GM10266 (cell line): Measurements from ENCODE around the gene CRELD1.

Experiments used
- DNase-seq: peaks from one replicate; pipeline ENCODE4 v3.0.0; 2012; ENCODE audit errors: extremely low spot score
- TF ChIP-seq, protein P1 (sequence below): IDR thresholded peaks from 2 replicates; pipeline ENCODE4 v1.5.1; 2012; ENCODE audit warnings: mild to moderate bottlenecking, low read depth; ENCODE audit not compliant: control insufficient read depth, insufficient read depth; ENCODE audit errors: missing control alignments

Gene CRELD1

DNA sequence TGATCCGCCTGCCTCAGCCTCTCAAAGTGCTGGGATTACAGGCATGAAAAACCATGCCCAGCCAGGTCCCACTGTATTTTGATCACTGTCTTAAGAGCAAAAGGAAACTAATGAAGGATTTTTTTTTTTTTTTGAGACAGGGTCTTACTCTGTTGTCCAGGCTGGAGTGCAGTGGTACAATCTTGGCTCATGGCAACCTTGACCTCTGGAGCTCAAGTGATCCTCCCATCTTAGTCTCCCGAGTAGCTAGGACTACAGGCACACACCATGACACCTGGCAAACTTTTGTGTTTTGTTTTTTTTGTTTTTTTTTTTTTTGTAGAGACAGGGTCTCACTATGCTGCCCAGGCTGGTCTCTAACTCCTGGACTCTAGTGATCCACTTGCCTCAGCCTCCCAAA, 46.6 kb downstream of the CRELD1 start:
- TF ChIP-seq, protein P1, sequence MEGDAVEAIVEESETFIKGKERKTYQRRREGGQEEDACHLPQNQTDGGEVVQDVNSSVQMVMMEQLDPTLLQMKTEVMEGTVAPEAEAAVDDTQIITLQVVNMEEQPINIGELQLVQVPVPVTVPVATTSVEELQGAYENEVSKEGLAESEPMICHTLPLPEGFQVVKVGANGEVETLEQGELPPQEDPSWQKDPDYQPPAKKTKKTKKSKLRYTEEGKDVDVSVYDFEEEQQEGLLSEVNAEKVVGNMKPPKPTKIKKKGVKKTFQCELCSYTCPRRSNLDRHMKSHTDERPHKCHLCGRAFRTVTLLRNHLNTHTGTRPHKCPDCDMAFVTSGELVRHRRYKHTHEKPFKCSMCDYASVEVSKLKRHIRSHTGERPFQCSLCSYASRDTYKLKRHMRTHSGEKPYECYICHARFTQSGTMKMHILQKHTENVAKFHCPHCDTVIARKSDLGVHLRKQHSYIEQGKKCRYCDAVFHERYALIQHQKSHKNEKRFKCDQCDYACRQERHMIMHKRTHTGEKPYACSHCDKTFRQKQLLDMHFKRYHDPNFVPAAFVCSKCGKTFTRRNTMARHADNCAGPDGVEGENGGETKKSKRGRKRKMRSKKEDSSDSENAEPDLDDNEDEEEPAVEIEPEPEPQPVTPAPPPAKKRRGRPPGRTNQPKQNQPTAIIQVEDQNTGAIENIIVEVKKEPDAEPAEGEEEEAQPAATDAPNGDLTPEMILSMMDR = no peak
- DNase-seq = no peak

DNA sequence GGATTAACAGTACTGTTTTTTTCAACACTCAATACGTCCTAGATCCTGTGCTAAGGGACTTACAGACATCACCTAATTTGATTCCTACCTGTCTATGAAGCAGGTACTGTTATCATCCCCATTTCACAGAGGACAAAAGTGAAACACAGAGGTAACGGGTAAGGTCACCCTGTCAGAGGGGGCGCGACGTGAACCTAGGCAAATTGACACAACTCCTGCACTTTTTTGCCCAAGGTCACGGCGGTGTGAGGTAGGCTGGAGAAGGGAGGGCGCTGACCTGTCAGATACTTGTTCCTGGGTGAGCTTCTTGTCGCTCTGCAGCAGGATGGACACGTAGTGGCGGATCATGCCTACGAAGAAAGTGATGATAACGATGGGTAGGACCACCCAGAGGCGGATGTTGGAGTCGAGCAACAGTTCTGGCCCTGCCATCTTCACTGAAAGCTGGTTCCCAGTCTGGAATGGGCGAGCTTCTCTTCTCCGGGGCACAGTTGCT, 52.6 kb downstream of the CRELD1 start:
- TF ChIP-seq, protein P1 = no peak
- DNase-seq = no peak

DNA sequence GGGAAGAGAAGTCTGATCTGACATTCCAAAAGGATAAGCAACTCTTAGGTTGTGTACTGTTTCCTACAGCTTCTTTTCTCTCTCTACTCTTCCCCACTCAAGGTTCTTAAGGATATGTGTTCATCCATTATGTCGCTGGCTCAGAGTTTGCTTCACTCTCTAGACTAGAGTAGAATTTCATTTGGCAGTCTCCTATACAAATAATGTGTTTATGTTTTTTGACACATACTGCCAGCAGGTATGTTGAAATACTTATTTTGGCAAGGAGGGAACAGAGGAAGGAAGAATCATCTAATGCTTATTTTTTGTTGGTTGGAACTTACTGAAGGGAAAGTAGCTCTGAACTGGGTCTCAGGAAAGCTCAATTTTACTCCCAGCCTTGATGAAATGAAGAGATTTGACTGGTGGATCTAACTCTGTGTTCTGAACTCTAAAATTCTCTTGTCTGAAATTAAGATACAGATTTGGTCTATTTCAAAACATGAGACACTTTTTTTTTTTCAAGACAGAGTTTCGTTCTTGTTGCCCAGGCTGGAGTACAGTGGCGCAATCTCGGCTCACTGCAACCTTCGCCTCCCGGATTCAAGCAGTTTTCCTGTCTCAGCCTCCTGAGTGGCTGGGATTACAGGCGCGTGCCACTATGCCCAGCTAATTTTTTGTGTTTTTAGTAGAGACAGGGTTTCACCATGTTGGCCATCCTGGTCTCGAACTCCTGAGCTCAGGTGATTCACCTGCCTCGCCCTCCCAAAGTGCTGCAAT, 60.6 kb downstream of the CRELD1 start:
- no peak for DNase-seq
- TF ChIP-seq, protein P1 = no peak
